Fibroblast of mammary gland (primary cell): Measurements from ENCODE around the gene TBX15.

Source experiments
- DNase-seq: peaks from one replicate; pipeline ENCODE4 v3.0.0-alpha.2; 2010; ENCODE audit warnings: low read depth
- H3K4me3 ChIP-seq: 2 replicates; pipeline ENCODE4 v1.5.1; 2011; ENCODE audit warnings: low read depth, mild to moderate bottlenecking, low read length, moderate library complexity; ENCODE audit not compliant: control insufficient read depth
- CTCF ChIP-seq: conservative IDR thresholded peaks from 2 replicates; pipeline ENCODE4 v1.5.1; 2011; ENCODE audit warnings: low read depth, low read length, inconsistent platforms; ENCODE audit not compliant: control insufficient read depth, insufficient read depth

The TBX15 gene

GRCh38 chr1:118974661-118975060, 13.5 kb downstream of the TBX15 start:
- no peak for DNase-seq
- no peak overlapping the region for H3K4me3 ChIP-seq
- TF ChIP-seq CTCF = no peak

GRCh38 chr1:118973531-118974137, 14.5 kb downstream of the TBX15 start:
- DNase-seq = peak; percentile 79
- H3K4me3 ChIP-seq = no peak overlapping the region
- no peak for TF ChIP-seq CTCF

GRCh38 chr1:118973032-118973431, 15.1 kb downstream of the TBX15 start:
- no peak overlapping the region for H3K4me3 ChIP-seq
- no peak for DNase-seq
- no peak for TF ChIP-seq CTCF

GRCh38 chr1:118970451-118970850, 17.7 kb downstream of the TBX15 start:
- DNase-seq = no peak
- TF ChIP-seq CTCF = no peak
- H3K4me3 ChIP-seq = no peak overlapping the region

- peak; percentile 99 for DNase-seq
Observed at GRCh38 chr1:118963456-118964430, 24.4 kb downstream of the TBX15 start.

GRCh38 chr1:118963138-118963455, 25.0 kb downstream of the TBX15 start:
- no peak for DNase-seq
- H3K4me3 ChIP-seq = no peak overlapping the region
- TF ChIP-seq CTCF = no peak

More at GRCh38 chr1:118963456-118964430, 24.4 kb downstream of the TBX15 start:
- no peak for TF ChIP-seq CTCF
- H3K4me3 ChIP-seq = no peak overlapping the region
